HEK293 (cell line): ENCODE data around the gene PTPRA.

Source experiments
- CTCF ChIA-PET: fragments of 350-600 bp; formaldehyde crosslinking; extraction: SDS; loops from one replicate; lab custom pipeline; 2021; ENCODE audit warnings: antibody characterized with exemption; lab: Yijun Ruan, JAX
- POLR2A ChIA-PET: fragments of 300-600 bp; formaldehyde crosslinking; extraction: SDS; loops from one replicate; lab custom pipeline; 2020; ENCODE audit warnings: antibody characterized with exemption, inconsistent platforms; lab: Yijun Ruan, JAX
- H3K27ac ChIP-seq: fragments of 200-500 bp; sonication (Bioruptor generic); 2 replicates; pipeline ENCODE4 v1.5.1; 2014; ENCODE audit warnings: low read depth, low read length, control low read depth, inconsistent platforms; ENCODE audit errors: extremely low read depth
- H3K36me3 ChIP-seq, 2 experiments: fragments of 200-500 bp in 1 of 2; sonication (Bioruptor generic) in 1 of 2; 1 replicate in 1 of 2; 2 replicates in 1 of 2; pipeline ENCODE4 v1.5.1; 2014 to 2017; ENCODE audit warnings: inconsistent platforms in 2 of 2, low read length in 2 of 2; ENCODE audit not compliant: control insufficient read depth in 2 of 2, insufficient read depth in 1 of 2
- H3K4me1 ChIP-seq: fragments of 200-500 bp; sonication (Bioruptor generic); 2 replicates; pipeline ENCODE4 v1.5.1; 2014; ENCODE audit warnings: mild to moderate bottlenecking, low read length, inconsistent platforms; ENCODE audit not compliant: control insufficient read depth, insufficient read depth
- H3K4me3 ChIP-seq: 2 replicates; pipeline ENCODE4 v1.5.1; 2011; ENCODE audit warnings: low read depth, mild to moderate bottlenecking, control low read depth, low read length, moderate library complexity
- H3K9me3 ChIP-seq: fragments of 200-500 bp; sonication (Bioruptor generic); 2 replicates; pipeline ENCODE4 v1.5.1; 2014; ENCODE audit warnings: low read depth, low read length, inconsistent platforms; ENCODE audit not compliant: control insufficient read depth, insufficient read depth
- GLI4 ChIP-seq: fragments of 450-650 bp; formaldehyde crosslinking; IDR thresholded peaks from 2 replicates; pipeline ENCODE4 v1.5.1; 2016; ENCODE audit warnings: missing biosample characterization, missing genetic modification characterization
- GLIS1 ChIP-seq: fragments of 450-650 bp; formaldehyde crosslinking; IDR thresholded peaks from 2 replicates; pipeline ENCODE4 v1.5.1; 2016; ENCODE audit warnings: missing biosample characterization, missing genetic modification characterization
- OVOL3 ChIP-seq: fragments of 450-650 bp; formaldehyde crosslinking; IDR thresholded peaks from 2 replicates; pipeline ENCODE4 v1.5.1; 2016; ENCODE audit warnings: missing biosample characterization, missing genetic modification characterization
- SP3 ChIP-seq: fragments of 450-650 bp; formaldehyde crosslinking; IDR thresholded peaks from 2 replicates; pipeline ENCODE4 v1.5.1; 2016; ENCODE audit warnings: missing biosample characterization, missing genetic modification characterization
- SP7 ChIP-seq: fragments of 450-650 bp; formaldehyde crosslinking; IDR thresholded peaks from 2 replicates; pipeline ENCODE4 v1.5.1; 2016; ENCODE audit warnings: missing biosample characterization, missing genetic modification characterization
- ZBTB1 ChIP-seq: fragments of 450-650 bp; formaldehyde crosslinking; IDR thresholded peaks from 2 replicates; pipeline ENCODE4 v1.5.1; 2016; ENCODE audit warnings: missing biosample characterization, missing genetic modification characterization
- ZBTB17 ChIP-seq: fragments of 450-650 bp; formaldehyde crosslinking; IDR thresholded peaks from 2 replicates; pipeline ENCODE4 v1.5.1; 2016; ENCODE audit warnings: missing biosample characterization, missing genetic modification characterization
- ZNF133 ChIP-seq: fragments of 450-650 bp; formaldehyde crosslinking; IDR thresholded peaks from 2 replicates; pipeline ENCODE4 v1.5.1; 2016; ENCODE audit warnings: missing biosample characterization, missing genetic modification characterization
- ZNF341 ChIP-seq: fragments of 450-650 bp; formaldehyde crosslinking; IDR thresholded peaks from 2 replicates; pipeline ENCODE4; 2016; ENCODE audit warnings: low read depth, missing biosample characterization, missing genetic modification characterization
- ZNF514 ChIP-seq: fragments of 450-650 bp; formaldehyde crosslinking; IDR thresholded peaks from 2 replicates; pipeline ENCODE4 v1.5.1; 2016; ENCODE audit warnings: missing biosample characterization, missing genetic modification characterization
- ZNF521 ChIP-seq: fragments of 450-650 bp; formaldehyde crosslinking; IDR thresholded peaks from 2 replicates; pipeline ENCODE4 v1.5.1; 2017; ENCODE audit warnings: missing biosample characterization, mild to moderate bottlenecking, missing genetic modification characterization
- ZNF529 ChIP-seq: fragments of 450-650 bp; formaldehyde crosslinking; IDR thresholded peaks from 2 replicates; pipeline ENCODE4 v1.5.1; 2017; ENCODE audit warnings: missing genetic modification characterization, missing biosample characterization; ENCODE audit not compliant: insufficient replicate concordance
- ZNF555 ChIP-seq: fragments of 450-650 bp; formaldehyde crosslinking; conservative IDR thresholded peaks from 2 replicates; pipeline ENCODE4 v1.5.1; 2017; ENCODE audit warnings: missing biosample characterization, mild to moderate bottlenecking, missing genetic modification characterization, inconsistent platforms
- ZNF768 ChIP-seq: fragments of 450-650 bp; formaldehyde crosslinking; IDR thresholded peaks from 2 replicates; pipeline ENCODE4 v1.5.1; 2018; ENCODE audit warnings: missing biosample characterization, mild to moderate bottlenecking, missing genetic modification characterization
- ZSCAN23 ChIP-seq: fragments of 450-650 bp; formaldehyde crosslinking; IDR thresholded peaks from 2 replicates; pipeline ENCODE4 v1.5.1; 2016; ENCODE audit warnings: missing biosample characterization, missing genetic modification characterization
- TF ChIP-seq, protein P1 (sequence below): fragments of 450-650 bp; formaldehyde crosslinking; IDR thresholded peaks from 2 replicates; pipeline ENCODE4; 2016; ENCODE audit warnings: missing biosample characterization, missing genetic modification characterization
- TF ChIP-seq, protein P2 (sequence below): fragments of 450-650 bp; formaldehyde crosslinking; IDR thresholded peaks from 2 replicates; pipeline ENCODE4 v1.5.1; 2016; ENCODE audit warnings: missing biosample characterization, missing genetic modification characterization
- TF ChIP-seq, protein P3 (sequence below): fragments of 450-650 bp; formaldehyde crosslinking; IDR thresholded peaks from 2 replicates; pipeline ENCODE4 v1.5.1; 2016; ENCODE audit warnings: missing biosample characterization, missing genetic modification characterization
- TF ChIP-seq, protein P4 (sequence below): fragments of 450-650 bp; formaldehyde crosslinking; IDR thresholded peaks from 2 replicates; pipeline ENCODE4 v1.5.1; 2016; ENCODE audit warnings: missing biosample characterization, missing genetic modification characterization
- TF ChIP-seq, protein P5 (sequence below): IDR thresholded peaks from 2 replicates; pipeline ENCODE4 v1.6.1; 2011; ENCODE audit warnings: mild to moderate bottlenecking, low read depth, low read length, borderline replicate concordance
- TF ChIP-seq, protein P6 (sequence below): fragments of 450-650 bp; formaldehyde crosslinking; IDR thresholded peaks from 2 replicates; pipeline ENCODE4 v1.5.1; 2017; ENCODE audit warnings: missing biosample characterization, missing genetic modification characterization

The PTPRA gene

DNA sequence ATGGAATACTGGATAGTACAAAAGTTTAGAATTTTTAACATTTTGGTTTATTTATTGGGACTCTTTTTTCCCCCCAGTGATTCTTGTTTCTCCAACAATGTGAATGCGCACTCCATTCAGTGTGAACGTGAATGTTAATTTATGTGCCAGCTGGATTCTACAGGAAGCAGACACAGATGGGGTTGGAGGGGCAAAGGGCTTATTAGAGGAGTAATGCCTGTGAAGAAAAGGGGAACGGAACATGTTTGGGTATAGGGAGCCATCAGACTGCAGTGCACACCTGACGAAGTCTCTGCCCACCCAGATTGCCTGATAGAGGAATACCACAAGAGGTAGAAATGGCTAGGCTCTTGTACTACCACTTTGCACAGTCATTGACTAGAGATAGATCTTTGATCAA is 48.2 kb downstream of the PTPRA start:
- CTCF ChIA-PET: no interaction called here

DNA sequence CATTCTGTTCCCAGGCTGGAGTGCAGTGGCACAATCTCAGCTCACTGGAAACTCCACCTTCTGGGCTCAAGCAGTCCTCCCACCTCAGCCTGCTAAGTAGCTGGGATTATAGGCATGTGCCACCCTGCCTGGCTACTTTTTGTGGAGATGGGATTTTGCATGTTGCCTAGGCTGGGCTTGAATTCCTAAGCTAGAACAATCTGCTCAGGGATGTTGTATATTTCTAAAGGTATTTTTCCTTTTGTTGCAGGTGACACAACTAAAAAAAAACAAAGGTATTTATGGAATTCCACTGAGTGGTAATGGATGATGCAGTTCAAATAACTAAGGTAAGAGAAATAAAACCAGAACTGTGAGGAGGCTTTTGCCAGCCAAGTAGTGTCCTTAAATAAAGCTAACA is 49.7 kb downstream of the PTPRA start:
- Histone ChIP-seq H3K27ac (no peak overlapping the region), H3K9me3 (no peaks in the 10 kb centered on the region), H3K4me1 (peaks cover 11% of the 10 kb centered on the region; the same call in 1 of the 2 replicates), H3K36me3 (peaks cover 20% of the 10 kb centered on the region in 2 experiments; a peak in 2 of 3 replicates), H3K4me3 (no peak overlapping the region)
- ChIA-PET CTCF (interaction anchor here (0.5 to 0.8 kb wide), 4 partner anchors 15 to 1846 kb away, joined by 3 read pairs; no protein-coding TSS in a partner anchor), POLR2A (interaction anchor here (0.6 kb wide), 1 partner anchor 58 kb away, joined by 3 read pairs; no protein-coding TSS in a partner anchor)
- no peak for TF ChIP-seq ZNF521 (tag by site-specific recombination)
- no peak for TF ChIP-seq GLIS1 (tag by site-specific recombination)
- TF ChIP-seq ZBTB17 (tag by site-specific recombination): no peak
- no peak for TF ChIP-seq ZNF768 (tag by site-specific recombination)
- TF ChIP-seq ZBTB1 (tag by site-specific recombination): no peak
- TF ChIP-seq GLI4 (tag by site-specific recombination): no peak
- TF ChIP-seq ZNF514 (tag by site-specific recombination): no peak
- no peak for TF ChIP-seq ZNF555 (tag by site-specific recombination)
- TF ChIP-seq, protein P1, sequence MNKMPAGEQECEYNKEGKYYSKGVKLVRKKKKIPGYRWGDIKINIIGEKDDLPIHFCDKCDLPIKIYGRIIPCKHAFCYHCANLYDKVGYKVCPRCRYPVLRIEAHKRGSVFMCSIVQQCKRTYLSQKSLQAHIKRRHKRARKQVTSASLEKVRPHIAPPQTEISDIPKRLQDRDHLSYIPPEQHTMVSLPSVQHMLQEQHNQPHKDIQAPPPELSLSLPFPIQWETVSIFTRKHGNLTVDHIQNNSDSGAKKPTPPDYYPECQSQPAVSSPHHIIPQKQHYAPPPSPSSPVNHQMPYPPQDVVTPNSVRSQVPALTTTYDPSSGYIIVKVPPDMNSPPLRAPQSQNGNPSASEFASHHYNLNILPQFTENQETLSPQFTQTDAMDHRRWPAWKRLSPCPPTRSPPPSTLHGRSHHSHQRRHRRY: no peak
- TF ChIP-seq SP3 (tag by site-specific recombination): no peak
- TF ChIP-seq SP7 (tag by site-specific recombination): no peak
- TF ChIP-seq OVOL3 (tag by site-specific recombination): no peak
- TF ChIP-seq, protein P2, sequence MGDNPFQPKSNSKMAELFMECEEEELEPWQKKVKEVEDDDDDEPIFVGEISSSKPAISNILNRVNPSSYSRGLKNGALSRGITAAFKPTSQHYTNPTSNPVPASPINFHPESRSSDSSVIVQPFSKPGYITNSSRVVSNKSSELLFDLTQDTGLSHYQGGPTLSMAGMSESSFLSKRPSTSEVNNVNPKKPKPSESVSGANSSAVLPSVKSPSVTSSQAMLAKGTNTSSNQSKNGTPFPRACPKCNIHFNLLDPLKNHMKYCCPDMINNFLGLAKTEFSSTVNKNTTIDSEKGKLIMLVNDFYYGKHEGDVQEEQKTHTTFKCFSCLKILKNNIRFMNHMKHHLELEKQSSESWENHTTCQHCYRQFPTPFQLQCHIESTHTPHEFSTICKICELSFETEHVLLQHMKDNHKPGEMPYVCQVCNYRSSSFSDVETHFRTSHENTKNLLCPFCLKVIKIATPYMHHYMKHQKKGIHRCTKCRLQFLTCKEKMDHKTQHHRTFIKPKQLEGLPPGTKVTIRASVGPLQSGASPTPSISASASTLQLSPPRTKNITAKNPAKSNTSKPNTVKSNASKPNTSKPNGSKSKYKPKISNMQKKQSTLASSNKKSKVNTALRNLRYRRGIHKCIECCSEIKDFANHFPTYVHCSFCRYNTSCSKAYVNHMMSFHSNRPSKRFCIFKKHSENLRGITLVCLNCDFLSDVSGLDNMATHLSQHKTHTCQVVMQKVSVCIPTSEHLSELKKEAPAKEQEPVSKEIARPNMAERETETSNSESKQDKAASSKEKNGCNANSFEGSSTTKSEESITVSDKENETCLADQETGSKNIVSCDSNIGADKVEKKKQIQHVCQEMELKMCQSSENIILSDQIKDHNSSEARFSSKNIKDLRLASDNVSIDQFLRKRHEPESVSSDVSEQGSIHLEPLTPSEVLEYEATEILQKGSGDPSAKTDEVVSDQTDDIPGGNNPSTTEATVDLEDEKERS (tag by site-specific recombination): no peak

More for the DNA sequence above, 48.2 kb downstream of the PTPRA start:
- no peaks in the 10 kb centered on the region; the same call in 1 of the 2 replicates for H3K9me3 ChIP-seq
- POLR2A ChIA-PET: no interaction called here
- peaks cover 20% of the 10 kb centered on the region in 2 experiments; a peak in 2 of 3 replicates for H3K36me3 ChIP-seq
- peaks cover 11% of the 10 kb centered on the region; the same call in 1 of the 2 replicates for H3K4me1 ChIP-seq
- TF ChIP-seq, protein P3, sequence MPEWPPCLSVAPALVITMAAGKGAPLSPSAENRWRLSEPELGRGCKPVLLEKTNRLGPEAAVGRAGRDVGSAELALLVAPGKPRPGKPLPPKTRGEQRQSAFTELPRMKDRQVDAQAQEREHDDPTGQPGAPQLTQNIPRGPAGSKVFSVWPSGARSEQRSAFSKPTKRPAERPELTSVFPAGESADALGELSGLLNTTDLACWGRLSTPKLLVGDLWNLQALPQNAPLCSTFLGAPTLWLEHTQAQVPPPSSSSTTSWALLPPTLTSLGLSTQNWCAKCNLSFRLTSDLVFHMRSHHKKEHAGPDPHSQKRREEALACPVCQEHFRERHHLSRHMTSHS (tag by site-specific recombination): no peak
- TF ChIP-seq, protein P4, sequence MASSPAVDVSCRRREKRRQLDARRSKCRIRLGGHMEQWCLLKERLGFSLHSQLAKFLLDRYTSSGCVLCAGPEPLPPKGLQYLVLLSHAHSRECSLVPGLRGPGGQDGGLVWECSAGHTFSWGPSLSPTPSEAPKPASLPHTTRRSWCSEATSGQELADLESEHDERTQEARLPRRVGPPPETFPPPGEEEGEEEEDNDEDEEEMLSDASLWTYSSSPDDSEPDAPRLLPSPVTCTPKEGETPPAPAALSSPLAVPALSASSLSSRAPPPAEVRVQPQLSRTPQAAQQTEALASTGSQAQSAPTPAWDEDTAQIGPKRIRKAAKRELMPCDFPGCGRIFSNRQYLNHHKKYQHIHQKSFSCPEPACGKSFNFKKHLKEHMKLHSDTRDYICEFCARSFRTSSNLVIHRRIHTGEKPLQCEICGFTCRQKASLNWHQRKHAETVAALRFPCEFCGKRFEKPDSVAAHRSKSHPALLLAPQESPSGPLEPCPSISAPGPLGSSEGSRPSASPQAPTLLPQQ: no peak
- TF ChIP-seq, protein P5, sequence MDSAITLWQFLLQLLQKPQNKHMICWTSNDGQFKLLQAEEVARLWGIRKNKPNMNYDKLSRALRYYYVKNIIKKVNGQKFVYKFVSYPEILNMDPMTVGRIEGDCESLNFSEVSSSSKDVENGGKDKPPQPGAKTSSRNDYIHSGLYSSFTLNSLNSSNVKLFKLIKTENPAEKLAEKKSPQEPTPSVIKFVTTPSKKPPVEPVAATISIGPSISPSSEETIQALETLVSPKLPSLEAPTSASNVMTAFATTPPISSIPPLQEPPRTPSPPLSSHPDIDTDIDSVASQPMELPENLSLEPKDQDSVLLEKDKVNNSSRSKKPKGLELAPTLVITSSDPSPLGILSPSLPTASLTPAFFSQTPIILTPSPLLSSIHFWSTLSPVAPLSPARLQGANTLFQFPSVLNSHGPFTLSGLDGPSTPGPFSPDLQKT: no peak
- TF ChIP-seq ZNF529 (tag by site-specific recombination) (no peak), ZSCAN23 (tag by site-specific recombination) (no peak), ZNF133 (no peak), ZNF341 (tag by site-specific recombination) (no peak)
- TF ChIP-seq, protein P6, sequence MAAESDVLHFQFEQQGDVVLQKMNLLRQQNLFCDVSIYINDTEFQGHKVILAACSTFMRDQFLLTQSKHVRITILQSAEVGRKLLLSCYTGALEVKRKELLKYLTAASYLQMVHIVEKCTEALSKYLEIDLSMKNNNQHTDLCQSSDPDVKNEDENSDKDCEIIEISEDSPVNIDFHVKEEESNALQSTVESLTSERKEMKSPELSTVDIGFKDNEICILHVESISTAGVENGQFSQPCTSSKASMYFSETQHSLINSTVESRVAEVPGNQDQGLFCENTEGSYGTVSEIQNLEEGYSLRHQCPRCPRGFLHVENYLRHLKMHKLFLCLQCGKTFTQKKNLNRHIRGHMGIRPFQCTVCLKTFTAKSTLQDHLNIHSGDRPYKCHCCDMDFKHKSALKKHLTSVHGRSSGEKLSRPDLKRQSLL (tag by site-specific recombination): no peak
- TF ChIP-seq, protein P2 (tag by site-specific recombination): no peak
- H3K27ac ChIP-seq: no peak overlapping the region
- no peak overlapping the region for H3K4me3 ChIP-seq
